K562 (cell line): ENCODE measurements around the gene ZNF200. TPM values are rescaled to one million over a fixed set of nuclear protein-coding genes. Genes with fewer than 3 reads are reported as not detected.

Source experiments
- BRF1 ChIP-seq: IDR thresholded peaks from 3 replicates; pipeline ENCODE4 v1.6.1; 2011; ENCODE audit warnings: borderline replicate concordance, mild to moderate bottlenecking; ENCODE audit not compliant: insufficient read length; ENCODE audit errors: extremely low read depth
- CREB1 ChIP-seq, 2 experiments: sonication (generic) in 1 of 2; formaldehyde crosslinking in 1 of 2; IDR thresholded peaks; 2 replicates each; pipeline versions ENCODE4 v1.6.1 to v1.8.0; 2012 to 2022; ENCODE audit warnings: inconsistent platforms in 1 of 2, mild to moderate bottlenecking in 1 of 2, missing genetic modification reagents in 1 of 2, moderate library complexity in 1 of 2
- HIVEP1 ChIP-seq: fragments of 250-450 bp; sonication (Bioruptor Pico); IDR thresholded peaks from 2 replicates; pipeline ENCODE4 v1.4.0; 2020; ENCODE audit warnings: mild to moderate bottlenecking
- MAZ ChIP-seq, 2 experiments: fragments of 450-650 bp in 1 of 2; sonication (generic) in 1 of 2; formaldehyde crosslinking; IDR thresholded peaks in 1 of 2; conservative IDR thresholded peaks in 1 of 2; 2 replicates each; pipeline versions ENCODE4 v1.4.0 to v1.5.0; 2020; ENCODE audit warnings: mild to moderate bottlenecking in 1 of 2, missing genetic modification reagents in 1 of 2
- MEF2A ChIP-seq: IDR thresholded peaks from 2 replicates; pipeline ENCODE4 v1.6.1; 2011; ENCODE audit warnings: low read depth, mild to moderate bottlenecking, low read length, moderate library complexity; ENCODE audit not compliant: control insufficient read depth
- MYC ChIP-seq, 2 experiments: fragments of 250-450 bp in 1 of 2; sonication (Bioruptor Pico) in 1 of 2; IDR thresholded peaks; 2 replicates each; pipeline versions ENCODE4 v1.5.1 to v1.6.1; 2012 to 2021; ENCODE audit warnings: low read depth in 2 of 2, borderline replicate concordance in 1 of 2, improper control_type of control experiment in 1 of 2, low read length in 1 of 2, mild to moderate bottlenecking in 1 of 2, moderate library complexity in 1 of 2
- NR2C2 ChIP-seq, 2 experiments: fragments of 200-800 bp in 1 of 2; sonication (Bioruptor generic) in 1 of 2; sonication (generic) in 1 of 2; formaldehyde crosslinking in 1 of 2; IDR thresholded peaks; 2 replicates each; pipeline versions ENCODE4 v1.6.1 to v1.8.0; 2016 to 2022; ENCODE audit warnings: mild to moderate bottlenecking in 1 of 2, missing compliant biosample characterization in 1 of 2, missing genetic modification characterization in 1 of 2, missing genetic modification reagents in 1 of 2
- SPI1 ChIP-seq: IDR thresholded peaks from 2 replicates; pipeline ENCODE4 v1.6.1; 2011; ENCODE audit warnings: low read depth, low read length, control low read depth, borderline replicate concordance
- ZBTB40 ChIP-seq, 2 experiments: fragments of 450-650 bp in 1 of 2; sonication (generic) in 1 of 2; formaldehyde crosslinking in 1 of 2; IDR thresholded peaks; 2 replicates each; pipeline versions ENCODE4 v1.7.1 to v1.9.0; 2016 to 2022; ENCODE audit warnings: inconsistent platforms in 1 of 2, mild to moderate bottlenecking in 1 of 2, missing genetic modification reagents in 1 of 2
- ZNF24 ChIP-seq: fragments of 450-650 bp; IDR thresholded peaks from 2 replicates; pipeline ENCODE4 v1.6.1; 2016
- ZNF655 ChIP-seq: fragments of 250-450 bp; sonication (Bioruptor Pico); IDR thresholded peaks from 2 replicates; pipeline ENCODE4 v1.5.0; 2021
- polyA plus RNA-seq, 8 experiments: library from polyadenylated mRNA; depleted of rRNA in 4 of 8; stranded (reverse) in 5 of 8; unstranded in 3 of 8; fragments of >200 nt; fragmentation: Nextera tagmentation in 2 of 8; fragmentation: Illumina TruSeq in 1 of 8; extraction: Ambion mirVana in 2 of 8; extraction: Trizol in 1 of 8; gene quantifications; 2 replicates each; pipeline versions ENCODE4 v1.2.1 to v1.2.3, GENCODE V29; 2011 to 2014; ENCODE audit warnings: inconsistent platforms in 1 of 8, missing spikeins in 1 of 8
- total RNA-seq, 7 experiments: library from RNA; depleted of rRNA in 6 of 7; stranded (reverse); fragments of >200 nt in 6 of 7; fragmentation: Illumina TruSeq in 2 of 7; extraction: Trizol in 2 of 7; gene quantifications; 2 replicates each; pipeline versions ENCODE4 v1.2.1 to v1.2.3, GENCODE V29; 2011 to 2021; ENCODE audit warnings: low replicate concordance in 1 of 7

ZNF200 gene
- total and polyA plus RNA-seq, 9 of the 15 experiments (the other 6 are each of a cell fraction or from before 2014, with no cell fraction given) = 4.8 to 14.5 (median 9.2) TPM

- TF ChIP-seq ZNF655 (no peak), ZNF24 (0 out of 2 replicates have a peak, but pooled peaks have one; percentile 24), MAZ (CRISPR knock-in tag; conservative IDR thresholded peaks at IDR 0.05 in 1 of 2, IDR thresholded peaks at IDR 0.05 in 1 of 2) (peak; percentile 10 to 46; a peak in 1 of 4 replicates), SPI1 (0 out of 2 replicates have a peak, but pooled peaks have one; percentile 18), ZBTB40 (IDR thresholded peaks at IDR 0.05) (peak; percentile 73), ZBTB40 (CRISPR knock-in tag; IDR thresholded peaks at IDR 0.05) (no peak), MYC (IDR thresholded peaks at IDR 0.05; ENCODE audit: low read depth, low read length) (peak; percentile 58), MYC (CRISPR knock-in tag; IDR thresholded peaks at IDR 0.05; ENCODE audit: borderline replicate concordance, low read depth) (no peak), MEF2A (0 out of 2 replicates have a peak, but pooled peaks have one; percentile 27), NR2C2 (CRISPR knock-in tag; IDR thresholded peaks at IDR 0.05) (no peak), NR2C2 (tag; IDR thresholded peaks at IDR 0.05) (no peak), HIVEP1 (no peak), BRF1 (peak; percentile 36), CREB1 (IDR thresholded peaks at IDR 0.05) (peak; percentile 47; the same call in 1 of the 2 replicates), CREB1 (CRISPR knock-in tag; IDR thresholded peaks at IDR 0.05) (no peak; the same call in 1 of the 2 replicates)
These were observed 52.1 kb downstream of the ZNF200 start (continued) for GRCh38 chr16:3182608-3183444.
